Trophoblast cell (in vitro differentiated cells and primary cell): ENCODE results near the gene DAZAP2.

ENCODE experiments used
- DNase-seq, 2 donors: peaks; one replicate each; pipeline ENCODE4 v3.0.0-alpha.2; 2016
- H2AFZ ChIP-seq: 2 replicates; pipeline ENCODE4 v1.6.1; 2013; ENCODE audit warnings: low read length, moderate library complexity, mild to moderate bottlenecking; ENCODE audit not compliant: insufficient read depth, poor library complexity
- H2AK5ac ChIP-seq: 2 replicates; pipeline ENCODE4 v1.6.1; 2013; ENCODE audit warnings: mild to moderate bottlenecking, low read length
- H2BK120ac ChIP-seq: 2 replicates; pipeline ENCODE4 v1.6.1; 2013; ENCODE audit warnings: low read length, mild to moderate bottlenecking, moderate library complexity; ENCODE audit not compliant: insufficient read depth, poor library complexity
- H2BK12ac ChIP-seq: 2 replicates; pipeline ENCODE4 v1.6.1; 2013; ENCODE audit warnings: mild to moderate bottlenecking, low read length, moderate library complexity
- H2BK5ac ChIP-seq: 2 replicates; pipeline ENCODE4 v1.6.1; 2013; ENCODE audit warnings: low read length, low read depth, moderate library complexity, mild to moderate bottlenecking; ENCODE audit not compliant: poor library complexity
- H3K14ac ChIP-seq: 2 replicates; pipeline ENCODE4 v1.6.1; 2013; ENCODE audit warnings: mild to moderate bottlenecking, low read length
- H3K18ac ChIP-seq: 2 replicates; pipeline ENCODE4 v1.6.1; 2013; ENCODE audit warnings: mild to moderate bottlenecking, low read length
- H3K23ac ChIP-seq: 2 replicates; pipeline ENCODE4 v1.6.1; 2013; ENCODE audit warnings: low read length
- H3K27ac ChIP-seq: 2 replicates; pipeline ENCODE4 v1.5.1; 2013; ENCODE audit warnings: low read depth, mild to moderate bottlenecking, inconsistent platforms, low read length, moderate library complexity
- H3K27me3 ChIP-seq: 2 replicates; pipeline ENCODE4 v1.6.1; 2013; ENCODE audit warnings: inconsistent platforms, mild to moderate bottlenecking, low read length, moderate library complexity; ENCODE audit not compliant: insufficient read depth
- H3K36me3 ChIP-seq, 2 experiments: 1 replicate in 1 of 2; 2 replicates in 1 of 2; pipeline ENCODE4 v1.6.1; 2013; ENCODE audit warnings: low read length in 2 of 2, mild to moderate bottlenecking in 2 of 2, moderate library complexity in 1 of 2; ENCODE audit not compliant: insufficient read depth in 2 of 2, control insufficient read depth in 1 of 2
- H3K4ac ChIP-seq: 2 replicates; pipeline ENCODE4 v1.6.1; 2013; ENCODE audit warnings: low read depth, mild to moderate bottlenecking, low read length, moderate library complexity
- H3K4me1 ChIP-seq, 2 experiments: 1 replicate in 1 of 2; 2 replicates in 1 of 2; pipeline ENCODE4 v1.6.1; 2013; ENCODE audit warnings: low read length in 2 of 2, mild to moderate bottlenecking in 2 of 2, moderate library complexity in 1 of 2; ENCODE audit not compliant: insufficient read depth in 2 of 2, control insufficient read depth in 1 of 2
- H3K4me2 ChIP-seq: 2 replicates; pipeline ENCODE4 v1.6.1; 2013; ENCODE audit warnings: inconsistent platforms, mild to moderate bottlenecking, low read length, moderate library complexity
- H3K4me3 ChIP-seq: 2 replicates; pipeline ENCODE4 v1.5.1; 2013; ENCODE audit warnings: mild to moderate bottlenecking, low read depth, low read length, inconsistent platforms
- H3K79me1 ChIP-seq: one replicate; pipeline ENCODE4 v1.6.1; 2013; ENCODE audit warnings: low read length
- H3K79me2 ChIP-seq: 2 replicates; pipeline ENCODE4 v1.6.1; 2013; ENCODE audit warnings: low read length, mild to moderate bottlenecking; ENCODE audit not compliant: control insufficient read depth, insufficient read depth, poor library complexity
- H3K9ac ChIP-seq: 2 replicates; pipeline ENCODE4 v1.6.1; 2013; ENCODE audit warnings: mild to moderate bottlenecking, low read length
- H3K9me3 ChIP-seq: 2 replicates; pipeline ENCODE4 v1.6.1; 2013; ENCODE audit warnings: low read depth, mild to moderate bottlenecking, control low read depth, inconsistent platforms, low read length; ENCODE audit not compliant: insufficient read depth
- H4K12ac ChIP-seq: 2 replicates; pipeline ENCODE4 v1.6.1; 2013; ENCODE audit warnings: low read depth, mild to moderate bottlenecking, low read length, moderate library complexity
- H4K8ac ChIP-seq: 2 replicates; pipeline ENCODE4 v1.6.1; 2013; ENCODE audit warnings: low read depth, mild to moderate bottlenecking, low read length, moderate library complexity
- H4K91ac ChIP-seq: one replicate; pipeline ENCODE4 v1.6.1; 2013; ENCODE audit warnings: low read depth, mild to moderate bottlenecking, low read length, moderate library complexity
- WGBS: extraction: QIAGEN DNeasy Blood & Tissue Kit; methylation state at CpG from one replicate; pipeline ENCODE4 v1.1.7; 2013; ENCODE audit warnings: missing lambda C conversion rate; ENCODE audit not compliant: insufficient read length, insufficient coverage; ENCODE audit errors: extremely low coverage; 5-methylcytosine and 5-hydroxymethylcytosine counted together

Gene DAZAP2

GRCh38 chr12:51198568-51199365, 39.9 kb upstream of the DAZAP2 start:
- WGBS: no CpG with 5 or more reads among the region's 16 CpGs
- Histone ChIP-seq H3K79me2 (no peaks in the 10 kb centered on the region), H3K27ac (no peak overlapping the region), H3K4me1 (no peaks in the 10 kb centered on the region), H3K4ac (no peak overlapping the region), H3K4me2 (no peak overlapping the region), H4K8ac (no peak overlapping the region), H2AFZ (no peak overlapping the region), H3K4me3 (no peak overlapping the region), H3K9ac (no peak overlapping the region), H3K9me3 (no peaks in the 10 kb centered on the region), H2BK12ac (no peak overlapping the region), H2AK5ac (no peak overlapping the region), H3K36me3 (no peaks in the 10 kb centered on the region), H4K91ac (no peak overlapping the region), H2BK120ac (no peak overlapping the region), H3K14ac (no peak overlapping the region), H3K23ac (no peak overlapping the region), H4K12ac (no peak overlapping the region), H3K18ac (no peak overlapping the region), H2BK5ac (no peak overlapping the region), H3K27me3 (no peaks in the 10 kb centered on the region), H3K79me1 (no peaks in the 10 kb centered on the region)
- no peak for DNase-seq

DNA sequence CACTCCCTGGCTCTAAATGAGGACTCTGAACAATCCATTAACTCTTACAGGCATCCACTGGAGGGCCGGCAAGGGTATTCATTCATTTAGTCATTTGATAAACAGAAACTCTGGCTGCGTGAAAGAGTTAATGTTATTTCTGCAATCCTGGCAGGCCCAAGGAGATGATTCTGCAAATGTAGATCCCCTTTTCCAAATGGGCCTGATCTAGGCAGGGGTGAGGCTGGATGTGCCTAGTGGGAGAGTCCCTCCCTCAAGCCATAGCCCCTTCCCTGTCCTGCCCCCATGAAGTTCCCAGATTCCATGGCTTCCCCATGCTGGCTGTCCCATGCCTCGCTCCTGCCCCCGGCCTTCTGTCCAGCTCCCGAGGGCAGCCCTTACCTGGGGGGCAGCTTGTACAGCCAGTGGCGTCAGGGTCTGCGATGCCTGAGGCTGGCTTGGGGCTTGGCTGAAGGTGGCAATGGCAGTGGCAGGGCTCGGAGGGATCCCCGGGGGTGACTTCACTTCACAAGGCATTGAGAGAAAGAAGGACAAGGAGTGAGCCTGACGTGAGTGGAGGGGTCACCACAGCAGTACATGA, 39.2 kb upstream of the DAZAP2 start:
- Histone ChIP-seq H3K27ac (no peak overlapping the region), H3K14ac (no peak overlapping the region), H3K27me3 (no peaks in the 10 kb centered on the region), H2BK5ac (no peak overlapping the region), H2BK120ac (no peak overlapping the region), H2BK12ac (no peak overlapping the region), H3K18ac (no peak overlapping the region), H4K8ac (no peak overlapping the region), H3K23ac (no peak overlapping the region), H3K4me1 (no peaks in the 10 kb centered on the region), H2AFZ (no peak overlapping the region), H3K9me3 (no peaks in the 10 kb centered on the region), H3K79me1 (no peaks in the 10 kb centered on the region), H3K4ac (no peak overlapping the region), H4K12ac (no peak overlapping the region), H3K79me2 (no peaks in the 10 kb centered on the region), H3K4me2 (no peak overlapping the region), H4K91ac (no peak overlapping the region), H2AK5ac (no peak overlapping the region), H3K4me3 (no peak overlapping the region), H3K36me3 (no peaks in the 10 kb centered on the region), H3K9ac (no peak overlapping the region)
- no CpG with 5 or more reads among the region's 10 CpGs for WGBS
- no peak for DNase-seq

DNA sequence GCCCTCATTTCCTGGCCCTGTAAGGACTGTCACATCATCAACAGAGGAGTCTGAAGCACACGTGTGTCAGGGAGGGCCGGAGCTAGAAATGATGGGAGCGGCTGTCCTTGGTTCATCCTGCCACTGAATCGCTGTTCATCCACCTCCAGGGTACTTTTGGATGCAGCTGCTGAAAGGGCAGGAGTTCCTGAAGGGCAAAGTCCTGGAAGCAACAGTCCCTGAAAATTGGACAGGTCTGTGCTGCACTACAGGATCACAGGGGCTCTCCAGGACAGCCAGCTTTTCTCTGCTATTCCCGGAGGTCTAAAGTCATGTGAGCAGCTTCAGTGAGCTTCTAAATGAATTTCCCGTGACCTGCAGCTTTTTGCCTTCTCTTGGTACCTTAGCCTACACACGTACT, 38.5 kb upstream of the DAZAP2 start:
- no peak overlapping the region for H4K8ac ChIP-seq
- H2AK5ac ChIP-seq: no peak overlapping the region
- no peak overlapping the region for H2BK120ac ChIP-seq
- H3K4me3 ChIP-seq: no peak overlapping the region
- no peak overlapping the region for H3K18ac ChIP-seq
- no peaks in the 10 kb centered on the region for H3K79me1 ChIP-seq
- H2BK12ac ChIP-seq: no peak overlapping the region
- H3K4me2 ChIP-seq: no peak overlapping the region
- no peak overlapping the region for H3K4ac ChIP-seq
- no peak overlapping the region for H3K23ac ChIP-seq
- H2BK5ac ChIP-seq: no peak overlapping the region
- no peak for DNase-seq
- no peak overlapping the region for H4K12ac ChIP-seq
- H3K36me3 ChIP-seq: no peaks in the 10 kb centered on the region
- H3K4me1 ChIP-seq: no peaks in the 10 kb centered on the region
- H3K14ac ChIP-seq: no peak overlapping the region
- H3K27ac ChIP-seq: no peak overlapping the region
- no peak overlapping the region for H4K91ac ChIP-seq
- H3K27me3 ChIP-seq: no peaks in the 10 kb centered on the region
- no peak overlapping the region for H3K9ac ChIP-seq
- no peaks in the 10 kb centered on the region for H3K79me2 ChIP-seq
- no peak overlapping the region for H2AFZ ChIP-seq
- no peaks in the 10 kb centered on the region for H3K9me3 ChIP-seq
- no CpG with 5 or more reads among the region's 7 CpGs for WGBS

- Histone ChIP-seq H2BK12ac (no peak overlapping the region), H3K9me3 (no peaks in the 10 kb centered on the region), H3K27ac (no peak overlapping the region), H3K27me3 (no peaks in the 10 kb centered on the region), H3K4me2 (no peak overlapping the region), H3K79me1 (no peaks in the 10 kb centered on the region), H4K12ac (no peak overlapping the region), H3K14ac (no peak overlapping the region), H3K9ac (no peak overlapping the region), H3K4ac (no peak overlapping the region), H3K36me3 (no peaks in the 10 kb centered on the region), H3K23ac (no peak overlapping the region), H2BK5ac (no peak overlapping the region), H2AK5ac (no peak overlapping the region), H3K4me1 (no peaks in the 10 kb centered on the region), H2AFZ (no peak overlapping the region), H3K18ac (no peak overlapping the region), H4K91ac (no peak overlapping the region), H2BK120ac (no peak overlapping the region), H3K79me2 (no peaks in the 10 kb centered on the region), H3K4me3 (no peak overlapping the region), H4K8ac (no peak overlapping the region)
- no peak for DNase-seq
- no CpG with 5 or more reads among the region's 9 CpGs for WGBS
These were observed 37.8 kb upstream of the DAZAP2 start for GRCh38 chr12:51200806-51201205.
